PC-9 (cell line): ENCODE results near the gene RUNX2.

ENCODE experiments used
- EZH2 ChIP-seq: fragments of 200-600 bp; sonication (generic); IDR thresholded peaks from 2 replicates; pipeline ENCODE4 v1.8.0; 2017; ENCODE audit warnings: antibody characterized with exemption, low read depth
- TF ChIP-seq, protein P1 (sequence below): fragments of 200-600 bp; sonication (generic); conservative IDR thresholded peaks from 2 replicates; pipeline ENCODE4 v1.6.1; 2017; ENCODE audit warnings: mixed run types, antibody characterized with exemption, mild to moderate bottlenecking, moderate library complexity

DNA sequence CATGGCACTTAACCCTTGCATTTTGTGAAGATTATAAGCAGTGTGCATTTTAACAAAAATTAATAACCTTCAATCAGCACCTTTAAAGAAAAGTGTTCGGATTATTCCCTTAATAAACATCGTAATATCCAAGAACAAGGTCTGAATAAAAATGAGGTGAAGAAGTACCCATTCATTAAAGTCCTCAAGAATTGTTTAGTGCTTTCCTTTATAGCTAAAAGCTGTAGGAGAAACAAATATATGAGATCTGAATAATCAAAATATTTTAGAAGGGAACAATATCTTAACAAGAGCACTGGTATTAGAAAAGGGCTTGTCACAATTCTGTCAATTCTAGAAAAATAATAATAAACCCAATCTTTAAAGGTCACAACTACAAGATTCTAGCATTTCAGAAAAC, 217.3 kb downstream of the RUNX2 start:
- TF ChIP-seq, protein P1, sequence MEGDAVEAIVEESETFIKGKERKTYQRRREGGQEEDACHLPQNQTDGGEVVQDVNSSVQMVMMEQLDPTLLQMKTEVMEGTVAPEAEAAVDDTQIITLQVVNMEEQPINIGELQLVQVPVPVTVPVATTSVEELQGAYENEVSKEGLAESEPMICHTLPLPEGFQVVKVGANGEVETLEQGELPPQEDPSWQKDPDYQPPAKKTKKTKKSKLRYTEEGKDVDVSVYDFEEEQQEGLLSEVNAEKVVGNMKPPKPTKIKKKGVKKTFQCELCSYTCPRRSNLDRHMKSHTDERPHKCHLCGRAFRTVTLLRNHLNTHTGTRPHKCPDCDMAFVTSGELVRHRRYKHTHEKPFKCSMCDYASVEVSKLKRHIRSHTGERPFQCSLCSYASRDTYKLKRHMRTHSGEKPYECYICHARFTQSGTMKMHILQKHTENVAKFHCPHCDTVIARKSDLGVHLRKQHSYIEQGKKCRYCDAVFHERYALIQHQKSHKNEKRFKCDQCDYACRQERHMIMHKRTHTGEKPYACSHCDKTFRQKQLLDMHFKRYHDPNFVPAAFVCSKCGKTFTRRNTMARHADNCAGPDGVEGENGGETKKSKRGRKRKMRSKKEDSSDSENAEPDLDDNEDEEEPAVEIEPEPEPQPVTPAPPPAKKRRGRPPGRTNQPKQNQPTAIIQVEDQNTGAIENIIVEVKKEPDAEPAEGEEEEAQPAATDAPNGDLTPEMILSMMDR = no peak
- TF ChIP-seq EZH2 = no peak
